Subcutaneous adipose tissue (tissue), 4 donors: ENCODE measurements around the gene RPS27L. TPM values are rescaled to one million over a fixed set of nuclear protein-coding genes. Genes with fewer than 3 reads are reported as not detected.

ENCODE experiments used
- total RNA-seq, 4 donors: library from RNA; depleted of rRNA; stranded (reverse); fragments of >200 nt; gene quantifications; one replicate each; pipeline ENCODE4 v1.1.0, GENCODE V29; 2016
- TF ChIP-seq, protein P1 (sequence below): fragments of 450-650 bp; IDR thresholded peaks from one replicate; pipeline ENCODE4 v1.5.1; 2016; ENCODE audit warnings: low read depth, mild to moderate bottlenecking, control low read depth, antibody characterized with exemption, moderate library complexity

Gene RPS27L
- total RNA-seq, 4 donors from 2014 or later: 46.2 to 172 (median 99.7) TPM

DNA sequence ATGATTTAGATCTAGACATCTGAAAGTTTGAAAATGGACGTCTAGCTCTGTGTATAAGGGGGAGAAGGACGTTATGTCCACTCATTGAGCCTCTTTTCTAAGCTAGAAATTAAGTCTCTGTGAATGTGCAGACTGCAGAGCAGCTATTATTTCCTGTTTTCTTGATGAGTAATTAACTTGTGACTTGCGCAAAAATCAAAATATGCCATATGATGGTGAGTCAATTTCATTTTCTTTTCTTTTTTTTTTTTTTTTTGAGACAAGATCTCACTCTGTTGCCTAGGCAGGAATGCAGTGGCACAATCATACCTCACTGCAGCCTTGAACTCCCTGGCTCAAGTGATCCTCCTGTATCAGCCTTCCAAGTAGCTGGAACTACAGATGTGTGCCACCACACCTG, 21.5 kb downstream of the RPS27L start:
- TF ChIP-seq, protein P1, sequence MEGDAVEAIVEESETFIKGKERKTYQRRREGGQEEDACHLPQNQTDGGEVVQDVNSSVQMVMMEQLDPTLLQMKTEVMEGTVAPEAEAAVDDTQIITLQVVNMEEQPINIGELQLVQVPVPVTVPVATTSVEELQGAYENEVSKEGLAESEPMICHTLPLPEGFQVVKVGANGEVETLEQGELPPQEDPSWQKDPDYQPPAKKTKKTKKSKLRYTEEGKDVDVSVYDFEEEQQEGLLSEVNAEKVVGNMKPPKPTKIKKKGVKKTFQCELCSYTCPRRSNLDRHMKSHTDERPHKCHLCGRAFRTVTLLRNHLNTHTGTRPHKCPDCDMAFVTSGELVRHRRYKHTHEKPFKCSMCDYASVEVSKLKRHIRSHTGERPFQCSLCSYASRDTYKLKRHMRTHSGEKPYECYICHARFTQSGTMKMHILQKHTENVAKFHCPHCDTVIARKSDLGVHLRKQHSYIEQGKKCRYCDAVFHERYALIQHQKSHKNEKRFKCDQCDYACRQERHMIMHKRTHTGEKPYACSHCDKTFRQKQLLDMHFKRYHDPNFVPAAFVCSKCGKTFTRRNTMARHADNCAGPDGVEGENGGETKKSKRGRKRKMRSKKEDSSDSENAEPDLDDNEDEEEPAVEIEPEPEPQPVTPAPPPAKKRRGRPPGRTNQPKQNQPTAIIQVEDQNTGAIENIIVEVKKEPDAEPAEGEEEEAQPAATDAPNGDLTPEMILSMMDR: no peak

DNA sequence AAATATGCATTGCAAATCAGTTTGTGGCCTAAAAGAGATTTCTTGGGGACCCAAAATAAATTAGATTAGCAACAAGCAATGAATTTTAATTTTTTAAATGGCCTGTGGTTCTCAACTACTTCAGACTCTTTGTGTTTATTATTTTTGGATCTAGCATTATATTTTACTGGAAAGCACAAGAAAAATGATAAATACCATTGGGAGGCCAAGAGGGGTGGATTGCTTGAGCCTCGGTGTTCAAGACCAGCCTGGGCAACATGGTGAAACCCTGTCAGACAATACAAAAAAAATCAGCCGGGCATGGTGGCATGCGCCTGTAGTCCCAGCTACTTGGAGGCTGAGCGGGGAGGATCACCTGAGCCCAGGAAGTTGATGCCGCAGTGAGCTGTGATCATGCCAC, 22.0 kb downstream of the RPS27L start:
- TF ChIP-seq, protein P1: no peak

DNA sequence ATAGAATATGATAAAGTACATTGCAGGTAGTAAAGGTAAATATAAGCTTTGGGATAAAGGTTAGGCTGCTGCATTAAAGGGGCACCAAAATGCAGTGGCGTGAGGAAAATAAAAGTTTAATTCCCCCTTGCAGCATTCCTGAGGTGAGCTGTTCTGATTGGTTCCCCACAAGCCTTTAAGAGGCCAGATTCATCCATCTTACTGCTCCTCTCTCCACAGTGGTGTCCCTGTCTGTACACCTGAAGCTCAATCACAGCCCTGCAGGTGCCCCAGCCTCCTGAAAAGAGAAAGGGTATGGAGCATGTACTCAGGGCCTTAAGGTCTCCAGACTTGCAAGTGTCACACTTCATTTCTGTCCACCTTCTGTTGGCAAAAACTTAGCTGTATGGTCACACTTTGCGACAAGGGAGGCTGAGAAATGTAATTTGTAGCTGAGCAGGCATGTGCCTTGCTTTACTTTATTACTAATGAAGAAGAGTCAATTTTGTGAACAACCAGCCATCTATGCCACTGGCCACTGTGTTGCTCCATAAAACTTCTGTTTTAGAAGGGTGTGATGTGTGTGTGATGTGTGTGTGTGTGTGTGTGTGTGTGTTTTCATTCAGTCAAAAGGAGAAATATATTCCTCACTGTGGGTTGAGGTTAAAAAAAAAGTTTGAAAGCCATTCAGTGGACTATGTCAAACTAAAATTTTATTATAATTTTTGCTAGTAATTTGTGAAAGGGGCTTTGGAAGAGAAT, 22.9 kb downstream of the RPS27L start:
- TF ChIP-seq, protein P1: no peak

DNA sequence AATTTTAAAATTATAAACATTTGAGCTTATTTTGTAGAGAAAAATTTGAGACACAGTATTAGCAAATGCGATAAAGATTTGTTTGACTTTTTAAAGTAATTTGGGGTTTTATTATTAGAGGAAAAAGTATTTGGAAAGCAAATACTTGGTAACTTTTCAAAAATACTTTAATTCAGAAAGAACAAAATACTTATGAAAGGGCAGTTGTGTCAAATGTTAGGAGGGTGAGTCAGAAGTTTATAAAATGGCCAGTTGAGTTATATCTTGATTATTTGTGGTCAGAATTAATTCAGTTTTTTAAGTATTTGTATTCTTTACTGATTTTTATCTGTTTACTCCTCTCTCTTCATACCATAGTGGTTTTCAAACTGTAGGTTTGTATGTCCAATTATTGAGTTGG, 23.5 kb downstream of the RPS27L start:
- TF ChIP-seq, protein P1: no peak

DNA sequence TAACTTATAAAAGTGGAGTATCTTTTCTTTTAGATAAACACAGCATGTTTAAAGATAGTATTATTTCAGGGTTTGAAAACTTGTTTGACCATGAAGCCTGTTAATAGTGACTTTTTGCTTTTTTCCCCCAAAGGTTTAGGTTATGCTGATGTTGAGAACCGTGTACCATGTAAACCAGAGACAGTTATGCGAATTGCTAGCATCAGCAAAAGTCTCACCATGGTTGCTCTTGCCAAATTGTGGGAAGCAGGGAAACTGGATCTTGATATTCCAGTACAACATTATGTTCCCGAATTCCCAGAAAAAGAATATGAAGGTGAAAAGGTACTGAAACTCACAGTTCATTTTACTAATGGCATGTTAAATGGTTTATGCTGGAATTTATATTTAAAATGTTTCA, 30.6 kb downstream of the RPS27L start:
- TF ChIP-seq, protein P1: no peak

DNA sequence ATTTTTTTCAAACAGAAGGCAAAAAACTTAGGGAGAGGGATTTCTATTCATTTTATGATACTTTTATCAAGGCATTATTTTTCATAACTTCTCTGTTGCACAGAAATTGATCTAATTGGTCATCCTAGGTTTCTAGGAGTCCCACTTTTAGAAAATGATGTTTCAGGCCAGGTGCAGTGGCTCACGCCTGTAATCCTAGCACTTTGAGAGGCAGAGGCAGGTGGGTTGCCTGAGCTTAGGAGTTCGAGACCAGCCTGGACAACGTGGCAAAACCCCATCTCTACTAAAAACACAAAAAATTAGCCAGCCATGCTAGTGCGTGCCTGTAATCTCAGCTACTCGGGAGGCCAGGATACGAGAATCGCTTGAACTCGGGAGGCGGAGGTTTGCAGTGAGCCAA, 32.8 kb downstream of the RPS27L start:
- TF ChIP-seq, protein P1: no peak

DNA sequence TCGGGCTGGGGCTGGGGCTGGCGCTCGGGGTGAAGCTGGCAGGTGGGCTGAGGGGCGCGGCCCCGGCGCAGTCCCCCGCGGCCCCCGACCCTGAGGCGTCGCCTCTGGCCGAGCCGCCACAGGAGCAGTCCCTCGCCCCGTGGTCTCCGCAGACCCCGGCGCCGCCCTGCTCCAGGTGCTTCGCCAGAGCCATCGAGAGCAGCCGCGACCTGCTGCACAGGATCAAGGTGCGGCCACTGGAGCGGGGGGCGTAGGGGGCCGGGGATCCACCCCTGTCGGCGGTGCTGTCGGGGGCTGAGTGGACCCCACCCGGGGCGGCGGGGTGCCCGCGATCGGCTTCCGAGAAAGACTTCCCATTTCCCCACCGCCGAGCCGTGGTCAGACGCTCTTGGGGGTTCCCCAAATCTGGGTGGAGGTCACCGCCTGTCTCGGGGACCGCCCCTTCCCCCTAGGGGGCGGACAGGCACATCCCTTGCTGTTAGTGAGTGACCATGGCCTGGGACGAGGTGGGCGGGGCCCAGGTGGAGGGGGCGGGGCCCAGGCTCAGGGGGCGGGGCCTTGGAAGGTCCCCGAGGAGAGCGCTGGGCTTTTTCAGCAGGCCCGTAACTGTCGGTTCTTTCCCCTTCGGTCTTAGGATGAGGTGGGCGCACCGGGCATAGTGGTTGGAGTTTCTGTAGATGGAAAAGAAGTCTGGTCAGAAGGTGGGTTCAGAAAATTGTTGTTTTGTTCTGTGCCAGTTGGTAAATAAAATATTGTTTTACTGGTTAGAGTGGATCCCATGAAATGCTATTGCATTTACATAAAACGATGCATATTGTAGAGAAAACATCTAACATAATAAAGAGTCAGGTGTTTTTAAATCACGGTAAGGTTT, 35.0 kb downstream of the RPS27L start:
- TF ChIP-seq, protein P1: no peak
